CD4-positive, alpha-beta T cell treated with Interleukin-12 subunit alpha and Interleukin-12 subunit beta, for 1 hour (primary cell): ENCODE data around the gene DBX2.
"Not testable (repeated sequence)": the region's sequence is repeated elsewhere in the genome, so short reads cannot be mapped to it uniquely, and the experiment has no call there.

Experiments
- DNase-seq: peaks from one replicate; pipeline ENCODE4 v3.0.0-alpha.2; 2020

Gene DBX2

GRCh38 chr12:45008211-45008610, 42.7 kb downstream of the DBX2 start:
- no peak for DNase-seq

DNA sequence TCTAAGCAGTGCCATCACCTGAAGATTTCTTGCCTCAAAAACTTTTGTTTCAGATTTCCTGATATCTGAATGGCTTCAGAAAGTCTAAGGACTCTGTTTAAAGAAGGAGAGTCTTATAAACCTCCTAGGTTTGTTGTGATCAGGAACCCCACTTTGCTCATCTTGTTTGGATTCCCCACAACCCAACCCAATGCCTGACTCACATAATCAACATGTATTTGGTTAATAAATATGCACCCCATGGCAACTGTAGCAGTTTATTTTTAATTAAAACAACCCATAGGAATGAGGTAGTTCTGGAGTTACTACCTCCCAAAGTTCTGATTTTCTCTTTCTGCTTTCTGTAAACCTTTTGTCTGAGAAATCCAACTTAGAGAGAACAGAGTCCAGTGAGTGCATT, 51.5 kb downstream of the DBX2 start:
- no peak for DNase-seq

GRCh38 chr12:44993161-44993560, 57.7 kb downstream of the DBX2 start:
- no peak for DNase-seq

GRCh38 chr12:44984863-44985262, 66.0 kb downstream of the DBX2 start:
- not testable (repeated sequence) for DNase-seq

- DNase-seq: no peak
Observed at GRCh38 chr12:44979918-44980317, 71.0 kb downstream of the DBX2 start.

DNA sequence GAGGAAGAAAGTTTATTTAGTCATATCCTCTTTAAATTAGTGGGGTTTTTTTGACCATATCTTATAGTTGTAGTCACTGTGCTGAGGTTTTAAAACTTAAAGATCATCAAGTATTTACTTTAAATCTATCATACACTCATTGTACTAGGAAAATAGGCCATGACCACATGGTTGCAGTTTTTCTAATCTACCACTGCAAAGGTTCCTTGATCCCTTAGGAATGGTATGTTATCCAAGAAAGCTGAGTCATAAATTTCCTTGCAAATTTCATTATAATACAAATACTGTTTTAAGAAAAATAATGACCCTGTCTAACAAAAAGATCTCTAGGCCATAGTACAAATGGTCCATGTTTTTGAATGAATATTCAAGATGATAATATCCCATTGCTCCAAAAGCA, 74.7 kb downstream of the DBX2 start:
- DNase-seq: no peak

- no peak for DNase-seq
Observed at GRCh38 chr12:44972746-44973421, 78.0 kb downstream of the DBX2 start.

DNA sequence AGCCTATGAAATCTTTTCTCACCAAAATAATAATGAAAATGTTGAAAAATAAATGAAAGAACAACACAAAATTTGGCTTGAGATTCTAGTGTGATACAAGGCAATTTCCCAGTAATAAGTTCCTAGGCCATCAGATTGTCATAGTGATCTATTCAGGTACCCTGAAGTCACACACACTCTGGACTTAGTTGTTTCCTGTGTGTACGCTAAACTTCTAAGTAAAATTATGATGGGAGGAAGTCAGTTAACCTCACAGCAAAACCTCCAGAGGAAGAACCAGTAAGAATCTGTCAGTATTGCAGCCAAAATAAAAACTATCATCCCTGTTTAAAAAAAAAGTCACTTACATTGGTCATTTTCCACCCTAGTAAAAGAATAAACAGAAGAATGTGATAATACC, 81.9 kb downstream of the DBX2 start:
- no peak for DNase-seq
